NCI-H82 treated with DMSO at 0.1 percent for 48 hours (cell line): ENCODE measurements around the gene SLC35G3.
"Not testable (repeated sequence)": the region's sequence is repeated elsewhere in the genome, so short reads cannot be mapped to it uniquely, and the experiment has no call there.

Experiments
- DNase-seq: peaks from one replicate; lab custom pipeline; 2025; ENCODE audit not compliant: unreplicated experiment; lab: John Stamatoyannopoulos, UW

SLC35G3 gene

GRCh38 chr17:35167046-35167445, 27.1 kb downstream of the SLC35G3 start:
- no peak for DNase-seq

GRCh38 chr17:35166526-35166925, 27.7 kb downstream of the SLC35G3 start:
- no peak for DNase-seq

DNA sequence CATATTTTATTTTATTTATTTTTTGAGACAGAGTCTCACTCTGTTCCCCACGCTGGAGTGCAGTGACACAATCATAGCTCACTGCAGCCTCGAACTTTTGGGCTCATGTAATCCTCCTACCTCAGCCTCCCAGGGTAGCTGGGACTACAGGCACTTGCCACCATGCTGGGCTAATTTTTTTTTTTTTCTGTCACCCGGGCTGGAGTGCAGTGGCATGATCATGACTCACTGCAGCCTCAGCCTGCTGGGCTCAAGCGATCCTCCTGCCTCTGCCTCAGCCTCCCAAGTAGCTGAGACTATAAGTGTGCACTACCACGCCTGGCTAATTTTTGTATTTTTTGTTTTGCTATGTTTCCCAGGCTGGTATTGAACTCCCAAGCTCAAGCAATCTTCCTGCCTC, 29.5 kb downstream of the SLC35G3 start:
- DNase-seq, result no peak

DNA sequence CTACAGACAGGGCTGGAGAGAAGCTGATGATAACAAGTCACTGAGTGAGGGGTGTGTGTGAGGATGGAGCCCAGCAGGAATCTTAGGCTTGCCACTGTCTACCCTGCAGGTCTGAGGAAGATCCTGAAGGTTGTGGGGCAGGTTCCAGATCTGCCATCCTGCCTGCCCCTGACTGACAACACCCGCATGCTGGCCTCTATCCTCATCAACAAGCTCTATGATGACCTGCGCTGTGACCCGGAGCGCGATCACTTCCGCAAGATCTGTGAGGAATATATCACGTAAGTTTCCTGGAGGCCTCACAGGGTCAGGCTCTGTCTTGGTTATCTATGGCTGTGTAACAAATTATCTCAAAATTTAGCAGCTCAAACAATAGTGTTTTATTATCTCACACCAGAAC, 30.3 kb downstream of the SLC35G3 start:
- no peak for DNase-seq

- no peak for DNase-seq
Observed at GRCh38 chr17:35162755-35163154, 31.4 kb downstream of the SLC35G3 start.

DNA sequence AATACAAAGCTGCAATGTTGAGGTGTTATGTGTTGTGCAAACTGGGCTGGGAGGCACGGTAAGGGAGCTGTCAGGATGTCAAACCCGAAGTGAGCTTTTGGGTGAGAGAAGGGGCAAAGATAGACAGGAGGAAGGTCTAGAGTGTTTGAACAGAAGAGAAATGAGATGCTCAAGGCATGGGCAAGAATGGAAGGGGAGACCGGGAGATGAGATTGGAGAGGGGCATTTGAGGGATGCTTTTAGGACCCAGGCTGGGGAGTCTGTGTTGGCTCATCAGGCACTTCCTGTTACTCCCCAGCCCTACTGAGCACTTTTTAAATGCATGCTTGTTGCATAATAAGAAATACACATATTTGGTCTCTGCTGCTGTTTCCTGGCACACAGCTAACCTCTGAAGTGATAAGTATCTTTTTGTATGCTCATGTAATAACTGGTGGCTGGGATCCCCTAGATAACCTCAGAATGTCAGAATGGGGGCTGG, 32.9 kb downstream of the SLC35G3 start:
- no peak for DNase-seq

- no peak for DNase-seq
Observed at GRCh38 chr17:35160354-35161201, 33.6 kb downstream of the SLC35G3 start.

GRCh38 chr17:35159940-35160339, 34.3 kb downstream of the SLC35G3 start:
- no peak for DNase-seq

GRCh38 chr17:35155246-35155645, 38.9 kb downstream of the SLC35G3 start:
- no peak for DNase-seq

DNA sequence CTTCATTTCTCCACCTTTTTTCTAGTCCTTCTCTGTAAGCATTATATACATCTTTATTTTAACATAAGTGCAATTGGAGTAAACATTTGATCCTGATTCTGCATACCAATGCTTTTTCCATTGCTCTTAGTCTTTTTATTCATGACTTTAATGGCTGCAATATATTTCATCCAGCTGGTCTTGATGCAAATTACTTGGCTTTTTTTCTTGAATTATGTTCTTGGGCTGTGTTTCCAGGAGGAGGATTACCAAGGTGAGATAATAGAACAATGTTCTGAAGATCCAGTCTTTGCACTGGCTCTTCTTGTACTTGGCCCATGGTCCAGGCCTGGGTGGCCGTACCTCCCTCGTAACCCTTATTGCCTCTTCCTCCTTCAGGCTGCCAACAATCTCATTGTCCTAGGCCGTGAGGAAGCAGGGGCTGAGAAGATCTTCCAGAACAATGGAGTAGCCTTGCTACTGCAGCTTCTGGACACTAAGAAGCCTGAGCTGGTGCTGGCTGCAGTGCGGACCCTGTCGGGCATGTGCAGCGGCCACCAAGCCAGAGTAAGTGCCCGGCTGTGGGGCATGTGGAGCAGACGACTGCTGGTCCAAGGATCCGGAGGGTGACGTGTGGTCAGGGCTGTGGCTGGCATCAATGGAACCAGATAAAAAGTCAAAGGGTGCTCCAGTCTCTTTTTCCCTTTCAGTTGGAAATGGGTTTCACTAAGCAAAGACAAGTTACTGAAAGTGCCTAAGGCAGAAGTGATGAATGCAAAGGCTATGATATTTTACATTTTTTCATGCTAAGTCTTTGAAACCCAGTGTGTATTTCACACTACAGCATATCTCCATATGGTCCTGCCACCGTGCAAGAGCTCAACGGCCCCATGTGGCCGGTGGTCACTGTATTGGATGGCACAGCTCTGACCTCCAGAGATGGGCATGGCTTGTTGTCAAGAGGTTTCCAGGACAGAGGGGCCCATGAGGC, 39.7 kb downstream of the SLC35G3 start:
- no peak for DNase-seq

- no peak for DNase-seq
Observed at GRCh38 chr17:35152421-35153140, 41.6 kb downstream of the SLC35G3 start.

- not testable (repeated sequence) for DNase-seq
Observed at GRCh38 chr17:35151080-35151479, 43.1 kb downstream of the SLC35G3 start.

DNA sequence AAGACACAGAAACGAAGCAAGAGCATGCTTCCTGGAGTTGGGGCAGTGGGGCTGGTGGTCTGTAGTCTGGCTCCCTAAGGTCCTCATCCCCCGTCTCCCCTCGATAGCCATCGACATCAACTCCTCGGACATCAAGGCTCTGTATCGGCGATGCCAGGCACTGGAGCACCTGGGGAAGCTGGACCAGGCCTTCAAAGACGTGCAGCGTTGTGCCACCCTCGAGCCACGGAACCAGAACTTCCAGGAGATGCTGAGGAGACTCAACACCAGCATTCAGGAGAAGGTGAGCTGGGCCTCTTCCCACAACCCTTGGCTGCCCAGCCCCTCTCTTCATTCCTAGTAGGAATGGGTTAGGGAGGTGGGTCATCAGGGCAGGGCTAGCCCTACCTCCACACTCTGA, 44.3 kb downstream of the SLC35G3 start:
- DNase-seq, result no peak

DNA sequence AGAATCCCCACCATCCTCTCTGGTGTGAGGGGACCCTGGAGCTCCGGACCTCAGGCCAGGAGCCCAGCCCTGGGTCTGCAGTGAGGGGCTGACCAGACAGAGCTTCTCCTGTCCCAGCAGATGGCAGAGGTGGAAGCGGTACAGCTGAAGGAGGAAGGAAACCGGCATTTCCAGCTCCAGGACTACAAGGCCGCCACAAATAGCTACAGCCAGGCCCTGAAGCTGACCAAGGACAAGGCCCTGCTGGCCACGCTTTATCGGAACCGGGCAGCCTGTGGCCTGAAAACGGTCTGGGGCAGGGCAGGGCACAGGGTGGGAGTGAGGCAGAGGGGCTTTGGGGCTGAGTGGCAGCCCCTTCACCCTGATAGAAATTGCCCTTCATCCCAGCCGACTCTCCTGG, 46.0 kb downstream of the SLC35G3 start:
- DNase-seq, result no peak

GRCh38 chr17:35147375-35147905, 46.8 kb downstream of the SLC35G3 start, which contains the start of gene UNC45B:
TSS of gene UNC45B (plus strand) at chr17:35147817. CDS start at chr17:35148264, 447 bp downstream.
- no peak for DNase-seq

- no peak for DNase-seq
Observed at GRCh38 chr17:35146214-35146833, 47.9 kb downstream of the SLC35G3 start.

- no peak for DNase-seq
Observed at GRCh38 chr17:35144840-35145239, 49.4 kb downstream of the SLC35G3 start.
